Gastroesophageal sphincter (tissue), 3 donors: Measurements from ENCODE around the gene GPR75.

Experiments used
- POLR2AphosphoS5 ChIP-seq: sonication (generic); formaldehyde crosslinking; IDR thresholded peaks from one replicate; pipeline ENCODE4 v1.6.1; 2017; ENCODE audit warnings: antibody characterized with exemption
- TF ChIP-seq, protein P1 (sequence below), 4 experiments: fragments of 200-600 bp in 2 of 4; fragments of 450-650 bp in 2 of 4; sonication (generic) in 1 of 4; IDR thresholded peaks; one replicate each; pipeline ENCODE4 v1.5.1; 2017 to 2019; ENCODE audit warnings: antibody characterized with exemption in 4 of 4, mild to moderate bottlenecking in 2 of 4, moderate library complexity in 2 of 4

DNA sequence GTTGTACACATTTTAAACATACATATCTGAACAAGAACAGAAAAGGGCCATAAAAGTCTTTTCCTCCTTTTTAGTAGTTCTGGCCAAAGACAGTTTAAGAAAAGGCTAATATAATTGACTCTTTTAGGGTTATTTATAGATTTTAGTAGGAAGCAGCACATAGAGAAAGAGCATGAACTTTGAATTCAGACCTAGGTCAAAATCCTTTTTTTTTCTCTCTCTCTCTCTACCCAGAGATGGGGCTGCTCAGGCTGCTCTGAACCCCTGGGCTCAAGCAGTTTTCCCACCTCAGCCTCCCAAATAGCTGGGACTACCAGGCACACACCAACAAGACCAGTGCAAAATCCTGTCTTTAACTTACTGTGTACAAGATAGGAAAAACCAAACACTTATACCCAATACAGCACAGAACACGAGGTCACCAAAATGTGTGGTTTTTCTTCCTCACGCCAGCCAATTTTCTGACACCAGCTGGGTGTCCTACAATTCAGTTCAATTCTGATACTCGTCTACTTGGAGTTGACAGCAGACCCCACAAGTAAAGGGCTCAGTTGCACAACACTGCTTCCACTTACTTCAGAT, 40.8 kb downstream of the GPR75 start:
- TF ChIP-seq, protein P1, sequence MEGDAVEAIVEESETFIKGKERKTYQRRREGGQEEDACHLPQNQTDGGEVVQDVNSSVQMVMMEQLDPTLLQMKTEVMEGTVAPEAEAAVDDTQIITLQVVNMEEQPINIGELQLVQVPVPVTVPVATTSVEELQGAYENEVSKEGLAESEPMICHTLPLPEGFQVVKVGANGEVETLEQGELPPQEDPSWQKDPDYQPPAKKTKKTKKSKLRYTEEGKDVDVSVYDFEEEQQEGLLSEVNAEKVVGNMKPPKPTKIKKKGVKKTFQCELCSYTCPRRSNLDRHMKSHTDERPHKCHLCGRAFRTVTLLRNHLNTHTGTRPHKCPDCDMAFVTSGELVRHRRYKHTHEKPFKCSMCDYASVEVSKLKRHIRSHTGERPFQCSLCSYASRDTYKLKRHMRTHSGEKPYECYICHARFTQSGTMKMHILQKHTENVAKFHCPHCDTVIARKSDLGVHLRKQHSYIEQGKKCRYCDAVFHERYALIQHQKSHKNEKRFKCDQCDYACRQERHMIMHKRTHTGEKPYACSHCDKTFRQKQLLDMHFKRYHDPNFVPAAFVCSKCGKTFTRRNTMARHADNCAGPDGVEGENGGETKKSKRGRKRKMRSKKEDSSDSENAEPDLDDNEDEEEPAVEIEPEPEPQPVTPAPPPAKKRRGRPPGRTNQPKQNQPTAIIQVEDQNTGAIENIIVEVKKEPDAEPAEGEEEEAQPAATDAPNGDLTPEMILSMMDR (IDR thresholded peaks at IDR 0.05), result no peak
- TF ChIP-seq POLR2AphosphoS5, result no peak
